ENCODE data around the gene MARCHF3.

MARCHF3 gene

GRCh38 chr5:126984632-126985031 lies 45.7 kb downstream of the MARCHF3 start:
- no peak for DNase-seq (ENCODE audit: extremely low spot score)
- ChIA-PET CTCF (no interaction called here), POLR2A (no interaction called here)
- TF ChIP-seq ARNT (IDR thresholded peaks at IDR 0.05) (no peak), SUZ12 (IDR thresholded peaks at IDR 0.05) (no peak), FOXA1 (IDR thresholded peaks at IDR 0.05) (no peak), FOXM1 (IDR thresholded peaks at IDR 0.05; ENCODE audit: borderline replicate concordance) (no peak), BHLHE40 (IDR thresholded peaks at IDR 0.05; ENCODE audit: borderline replicate concordance) (no peak), CTBP1 (IDR thresholded peaks at IDR 0.05; ENCODE audit: borderline replicate concordance) (no peak), L3MBTL2 (conservative IDR thresholded peaks at IDR 0.05) (no peak), SP1 (IDR thresholded peaks at IDR 0.05) (no peak), ZNF384 (IDR thresholded peaks at IDR 0.05) (no peak), HDGF (IDR thresholded peaks at IDR 0.05; ENCODE audit: borderline replicate concordance) (no peak)

- POLR2A ChIA-PET = no interaction called here
- TF ChIP-seq ZNF384 (IDR thresholded peaks at IDR 0.05) (no peak), TARDBP (IDR thresholded peaks at IDR 0.05) (no peak), ARNT (IDR thresholded peaks at IDR 0.05) (no peak), LEF1 (IDR thresholded peaks at IDR 0.05; ENCODE audit: borderline replicate concordance) (no peak), ELF4 (IDR thresholded peaks at IDR 0.05) (no peak), NFRKB (IDR thresholded peaks at IDR 0.05) (no peak), PKNOX1 (IDR thresholded peaks at IDR 0.05) (no peak), FOXA1 (IDR thresholded peaks at IDR 0.05) (no peak), SUZ12 (IDR thresholded peaks at IDR 0.05) (no peak), FOXM1 (IDR thresholded peaks at IDR 0.05; ENCODE audit: borderline replicate concordance) (no peak), L3MBTL2 (conservative IDR thresholded peaks at IDR 0.05) (no peak), SP1 (IDR thresholded peaks at IDR 0.05) (no peak), HDGF (IDR thresholded peaks at IDR 0.05; ENCODE audit: borderline replicate concordance) (no peak), BHLHE40 (IDR thresholded peaks at IDR 0.05; ENCODE audit: borderline replicate concordance) (no peak), CTBP1 (IDR thresholded peaks at IDR 0.05; ENCODE audit: borderline replicate concordance) (no peak), FOXK2 (IDR thresholded peaks at IDR 0.05) (no peak)
- CTCF ChIA-PET = no interaction called here
- no peak for DNase-seq (ENCODE audit: extremely low spot score)
These were observed 46.5 kb downstream of the MARCHF3 start for GRCh38 chr5:126983874-126984266.

GRCh38 chr5:126982926-126983873 lies 47.2 kb downstream of the MARCHF3 start:
- no peak for DNase-seq (ENCODE audit: extremely low spot score)
- CTCF ChIA-PET = no interaction called here
- POLR2A ChIA-PET = no interaction called here
- TF ChIP-seq PKNOX1 (IDR thresholded peaks at IDR 0.05) (no peak), BHLHE40 (IDR thresholded peaks at IDR 0.05; ENCODE audit: borderline replicate concordance) (no peak), ZNF384 (IDR thresholded peaks at IDR 0.05) (no peak), HDGF (IDR thresholded peaks at IDR 0.05; ENCODE audit: borderline replicate concordance) (no peak), ELF4 (IDR thresholded peaks at IDR 0.05) (no peak), FOXA1 (IDR thresholded peaks at IDR 0.05) (no peak), CTBP1 (IDR thresholded peaks at IDR 0.05; ENCODE audit: borderline replicate concordance) (no peak), SUZ12 (IDR thresholded peaks at IDR 0.05) (no peak)

- ChIA-PET CTCF (no interaction called here), POLR2A (no interaction called here)
- no peak for DNase-seq (ENCODE audit: extremely low spot score)
- TF ChIP-seq ELF4 (IDR thresholded peaks at IDR 0.05) (no peak), LEF1 (IDR thresholded peaks at IDR 0.05; ENCODE audit: borderline replicate concordance) (no peak), L3MBTL2 (conservative IDR thresholded peaks at IDR 0.05) (no peak), ARNT (IDR thresholded peaks at IDR 0.05) (no peak), CTBP1 (IDR thresholded peaks at IDR 0.05; ENCODE audit: borderline replicate concordance) (no peak), FOXM1 (IDR thresholded peaks at IDR 0.05; ENCODE audit: borderline replicate concordance) (no peak), HDGF (IDR thresholded peaks at IDR 0.05; ENCODE audit: borderline replicate concordance) (no peak), ZNF384 (IDR thresholded peaks at IDR 0.05) (no peak), BHLHE40 (IDR thresholded peaks at IDR 0.05; ENCODE audit: borderline replicate concordance) (no peak)
These were observed 48.2 kb downstream of the MARCHF3 start for GRCh38 chr5:126982202-126982601.

GRCh38 chr5:126981701-126982100 lies 48.7 kb downstream of the MARCHF3 start:
- TF ChIP-seq L3MBTL2 (conservative IDR thresholded peaks at IDR 0.05) (no peak), BHLHE40 (IDR thresholded peaks at IDR 0.05; ENCODE audit: borderline replicate concordance) (no peak), PKNOX1 (IDR thresholded peaks at IDR 0.05) (no peak), LEF1 (IDR thresholded peaks at IDR 0.05; ENCODE audit: borderline replicate concordance) (no peak), ELF4 (IDR thresholded peaks at IDR 0.05) (no peak), CTBP1 (IDR thresholded peaks at IDR 0.05; ENCODE audit: borderline replicate concordance) (no peak), ARNT (IDR thresholded peaks at IDR 0.05) (no peak), SUZ12 (IDR thresholded peaks at IDR 0.05) (no peak), NFRKB (IDR thresholded peaks at IDR 0.05) (no peak)
- ChIA-PET POLR2A (no interaction called here), CTCF (no interaction called here)
- DNase-seq (ENCODE audit: extremely low spot score) = no peak

GRCh38 chr5:126981222-126981621 lies 49.1 kb downstream of the MARCHF3 start:
- POLR2A ChIA-PET = no interaction called here
- DNase-seq (ENCODE audit: extremely low spot score) = no peak
- CTCF ChIA-PET = no interaction called here
- TF ChIP-seq SUZ12 (IDR thresholded peaks at IDR 0.05) (no peak), L3MBTL2 (conservative IDR thresholded peaks at IDR 0.05) (no peak), FOXM1 (IDR thresholded peaks at IDR 0.05; ENCODE audit: borderline replicate concordance) (no peak), ELF4 (IDR thresholded peaks at IDR 0.05) (no peak), ZNF384 (IDR thresholded peaks at IDR 0.05) (no peak), HDGF (IDR thresholded peaks at IDR 0.05; ENCODE audit: borderline replicate concordance) (no peak), PKNOX1 (IDR thresholded peaks at IDR 0.05) (no peak), LEF1 (IDR thresholded peaks at IDR 0.05; ENCODE audit: borderline replicate concordance) (no peak), FOXA1 (IDR thresholded peaks at IDR 0.05) (no peak), FOXK2 (IDR thresholded peaks at IDR 0.05) (no peak), CTBP1 (IDR thresholded peaks at IDR 0.05; ENCODE audit: borderline replicate concordance) (no peak), TARDBP (IDR thresholded peaks at IDR 0.05) (no peak), ARNT (IDR thresholded peaks at IDR 0.05) (no peak), NFRKB (IDR thresholded peaks at IDR 0.05) (no peak), SP1 (IDR thresholded peaks at IDR 0.05) (no peak), BHLHE40 (IDR thresholded peaks at IDR 0.05; ENCODE audit: borderline replicate concordance) (no peak)
